Endodermal cell (in vitro differentiated cells): ENCODE data around the gene PDIA4. TPM values are rescaled to one million over a fixed set of nuclear protein-coding genes. Genes with fewer than 3 reads are reported as not detected.

Source experiments
- DNase-seq: peaks from one replicate; pipeline ENCODE4 v3.0.0-alpha.2; 2017
- H3K27ac ChIP-seq: 2 replicates; pipeline ENCODE4 v1.5.1; 2013; ENCODE audit warnings: mild to moderate bottlenecking, low read depth, low read length, moderate library complexity
- H3K27me3 ChIP-seq: 2 replicates; pipeline ENCODE4 v1.6.1; 2013; ENCODE audit warnings: mild to moderate bottlenecking, low read length, moderate library complexity; ENCODE audit not compliant: insufficient read depth, control insufficient read depth, poor library complexity, severe bottlenecking
- H3K36me3 ChIP-seq: 2 replicates; pipeline ENCODE4 v1.7.0; 2013; ENCODE audit warnings: mild to moderate bottlenecking, low read length, moderate library complexity; ENCODE audit not compliant: control insufficient read depth, insufficient read depth
- H3K4me1 ChIP-seq: one replicate; pipeline ENCODE4 v1.7.0; 2013; ENCODE audit warnings: low read length; ENCODE audit not compliant: control insufficient read depth, insufficient read depth
- H3K4me3 ChIP-seq: 2 replicates; pipeline ENCODE4 v1.5.1; 2013; ENCODE audit warnings: mild to moderate bottlenecking, low read length, moderate library complexity
- H3K9ac ChIP-seq: 2 replicates; pipeline ENCODE4 v1.6.1; 2013; ENCODE audit warnings: mild to moderate bottlenecking, low read length, moderate library complexity; ENCODE audit not compliant: poor library complexity, severe bottlenecking; ENCODE audit errors: extremely low read depth
- H3K9me3 ChIP-seq: 2 replicates; pipeline ENCODE4 v1.6.1; 2013; ENCODE audit warnings: mild to moderate bottlenecking, low read length, moderate library complexity; ENCODE audit not compliant: control insufficient read depth
- H3K27ac Mint-ChIP-seq: 2 replicates; pipeline ENCODE4 v1.8.0; 2020; ENCODE audit warnings: mixed read lengths
- H3K27me3 Mint-ChIP-seq: 2 replicates; pipeline ENCODE4 v1.8.0; 2021; ENCODE audit warnings: mild to moderate bottlenecking, mixed read lengths; ENCODE audit not compliant: insufficient read depth
- H3K36me3 Mint-ChIP-seq: 2 replicates; pipeline ENCODE4 v1.8.0; 2020; ENCODE audit warnings: low read depth, mixed read lengths
- H3K4me1 Mint-ChIP-seq: 2 replicates; pipeline ENCODE4 v1.8.0; 2020; ENCODE audit warnings: mixed read lengths
- H3K4me3 Mint-ChIP-seq: 2 replicates; pipeline ENCODE4 v1.8.0; 2020; ENCODE audit warnings: mild to moderate bottlenecking, moderate library complexity, mixed read lengths
- H3K9me3 Mint-ChIP-seq: 2 replicates; pipeline ENCODE4 v1.8.0; 2020; ENCODE audit warnings: mild to moderate bottlenecking, mixed read lengths
- WGBS, 2 experiments: methylation state at CpG; one replicate each; pipeline versions ENCODE4 v1.1.5 to v1.1.7; 2013; ENCODE audit warnings: missing lambda C conversion rate in 2 of 2, mixed read lengths in 1 of 2; ENCODE audit not compliant: insufficient coverage in 1 of 2, insufficient read length in 1 of 2; 5-methylcytosine and 5-hydroxymethylcytosine counted together
- total RNA-seq, 2 donors: library from RNA; stranded (reverse); fragmentation: NEBNext Ultra II Directional in 1 of 2; extraction: Animal tissue kit (Norgen Biotek cat#: 25700) in 1 of 2; gene quantifications; 2 replicates in 1 of 2; 3 replicates in 1 of 2; pipeline ENCODE4 v1.2.1, GENCODE V29; 2021
- TF ChIP-seq, protein P1 (sequence below): fragments of 200-600 bp; sonication (generic); conservative IDR thresholded peaks from 2 replicates; pipeline ENCODE4 v1.5.0; 2021; ENCODE audit warnings: antibody characterized with exemption, mild to moderate bottlenecking

PDIA4 gene
- total RNA-seq, 2 donors from 2014 or later = 369 to 402 TPM

DNA sequence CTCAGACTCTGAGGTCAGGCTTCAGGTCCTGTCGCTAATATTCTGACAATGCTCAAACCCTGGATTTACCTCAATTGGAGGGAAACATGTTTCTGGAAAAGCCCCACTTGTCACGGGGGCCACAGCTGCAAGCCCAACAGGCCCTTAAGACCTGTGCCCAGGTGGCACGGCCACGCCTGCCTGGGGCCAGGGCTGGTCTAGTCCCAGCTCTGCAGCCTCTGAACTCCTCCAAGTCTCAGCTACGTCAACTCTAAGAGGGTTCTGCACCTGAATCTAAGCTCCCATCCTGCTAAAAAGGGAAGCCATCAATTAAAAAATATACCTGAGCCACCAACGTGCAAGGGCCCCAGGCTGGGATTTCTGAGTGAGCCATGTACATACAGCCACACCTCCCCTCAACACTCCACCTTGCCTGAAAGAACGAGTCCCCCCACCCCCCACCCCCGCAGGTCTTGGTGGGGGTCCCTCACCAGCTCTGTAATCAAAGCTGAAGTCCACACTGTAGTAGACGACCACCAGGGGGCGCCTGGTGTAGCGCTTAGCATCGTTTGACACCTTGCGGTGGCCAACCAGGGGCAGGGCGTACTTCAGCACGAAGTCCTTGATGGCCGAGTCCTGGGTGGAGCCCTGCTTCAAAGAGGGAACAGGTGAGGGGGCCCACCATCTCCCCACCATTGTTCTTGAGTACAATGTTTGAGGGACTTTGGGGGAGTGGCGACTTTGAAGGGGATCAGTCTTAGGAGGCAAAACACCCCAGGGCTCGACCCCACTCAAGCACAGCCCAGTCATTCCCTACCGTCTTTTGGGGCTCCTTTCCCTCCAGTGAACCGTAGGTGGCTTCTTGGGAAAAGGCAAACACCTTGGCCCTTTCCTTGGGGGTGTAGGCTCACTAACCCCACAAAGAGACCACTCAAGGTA is 22.6 kb downstream of the PDIA4 start:
- Histone ChIP-seq H3K9me3 (no peaks in the 10 kb centered on the region), H3K27ac (no peak overlapping the region), H3K36me3 (peaks cover 92% of the 10 kb centered on the region), H3K4me3 (no peak overlapping the region), H3K4me1 (no peaks in the 10 kb centered on the region), H3K27me3 (no peaks in the 10 kb centered on the region), H3K9ac (no peak overlapping the region)
- Mint-ChIP-seq H3K27me3 (no peaks in the 10 kb centered on the region), H3K4me1 (no peaks in the 10 kb centered on the region), H3K27ac (no peak overlapping the region), H3K36me3 (peaks cover 85% of the 10 kb centered on the region), H3K9me3 (no peaks in the 10 kb centered on the region), H3K4me3 (no peak overlapping the region)
- TF ChIP-seq, protein P1, sequence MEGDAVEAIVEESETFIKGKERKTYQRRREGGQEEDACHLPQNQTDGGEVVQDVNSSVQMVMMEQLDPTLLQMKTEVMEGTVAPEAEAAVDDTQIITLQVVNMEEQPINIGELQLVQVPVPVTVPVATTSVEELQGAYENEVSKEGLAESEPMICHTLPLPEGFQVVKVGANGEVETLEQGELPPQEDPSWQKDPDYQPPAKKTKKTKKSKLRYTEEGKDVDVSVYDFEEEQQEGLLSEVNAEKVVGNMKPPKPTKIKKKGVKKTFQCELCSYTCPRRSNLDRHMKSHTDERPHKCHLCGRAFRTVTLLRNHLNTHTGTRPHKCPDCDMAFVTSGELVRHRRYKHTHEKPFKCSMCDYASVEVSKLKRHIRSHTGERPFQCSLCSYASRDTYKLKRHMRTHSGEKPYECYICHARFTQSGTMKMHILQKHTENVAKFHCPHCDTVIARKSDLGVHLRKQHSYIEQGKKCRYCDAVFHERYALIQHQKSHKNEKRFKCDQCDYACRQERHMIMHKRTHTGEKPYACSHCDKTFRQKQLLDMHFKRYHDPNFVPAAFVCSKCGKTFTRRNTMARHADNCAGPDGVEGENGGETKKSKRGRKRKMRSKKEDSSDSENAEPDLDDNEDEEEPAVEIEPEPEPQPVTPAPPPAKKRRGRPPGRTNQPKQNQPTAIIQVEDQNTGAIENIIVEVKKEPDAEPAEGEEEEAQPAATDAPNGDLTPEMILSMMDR = peak; percentile 95
- 75 to 98% methylated on average over 7 to 20 of the region's 20 CpGs for WGBS, 2 experiments
- peak; percentile 93 for DNase-seq

DNA sequence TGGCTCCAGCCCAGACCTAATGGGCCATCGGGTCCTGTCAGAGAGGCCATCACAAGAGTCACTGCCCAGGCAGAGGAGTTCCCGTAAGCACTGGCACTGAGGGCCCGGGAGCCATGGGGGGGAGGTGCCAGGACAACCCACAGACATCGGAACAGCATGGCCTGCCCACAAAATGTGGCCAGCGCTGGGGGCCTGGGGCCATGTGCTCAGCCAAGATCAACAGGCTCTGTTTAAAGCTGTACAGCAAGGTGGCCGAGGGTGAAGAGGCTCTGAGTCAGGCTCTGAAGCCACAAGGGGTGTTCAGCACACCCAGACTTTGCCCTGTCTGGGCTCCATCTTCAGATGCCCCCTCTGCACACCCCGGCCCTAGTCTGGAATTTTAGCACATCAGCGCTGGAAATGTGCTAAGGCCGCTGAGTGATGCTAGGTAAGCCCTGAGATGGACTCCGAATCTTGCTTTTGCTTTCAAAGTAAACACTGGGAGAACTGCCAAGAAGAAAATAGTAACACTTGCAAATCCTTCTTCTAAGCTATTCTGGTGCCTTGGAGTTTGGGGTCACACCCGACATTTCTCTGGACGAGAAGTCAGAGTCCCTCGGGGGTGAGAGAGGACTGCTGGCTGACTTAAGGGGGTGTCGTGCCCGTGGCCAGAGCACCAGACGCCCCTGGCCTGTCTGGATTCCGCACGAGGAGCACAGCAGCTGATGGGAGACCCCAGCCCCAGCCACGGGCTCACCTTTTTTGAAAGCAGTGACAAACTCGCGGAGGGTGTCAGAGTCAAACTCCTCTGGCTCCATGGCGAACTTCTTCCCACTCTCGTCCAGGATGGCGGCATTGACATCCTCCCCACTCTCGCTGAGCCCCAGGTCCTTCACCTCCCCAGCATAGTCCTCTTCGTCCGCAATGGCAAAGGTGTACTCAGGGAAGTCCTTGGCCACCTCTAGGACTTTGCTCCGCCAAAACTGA is 23.6 kb downstream of the PDIA4 start:
- 96% methylated on average over 24 to 28 of the region's 28 CpGs for WGBS, 2 experiments
- H3K4me1 Mint-ChIP-seq = no peaks in the 10 kb centered on the region
- no peaks in the 10 kb centered on the region for H3K9me3 Mint-ChIP-seq

More for the DNA sequence above, 23.6 kb downstream of the PDIA4 start:
- no peak overlapping the region for H3K27ac ChIP-seq
- TF ChIP-seq, protein P1 = no peak
- no peaks in the 10 kb centered on the region for H3K4me1 ChIP-seq
- peaks cover 81% of the 10 kb centered on the region for H3K36me3 Mint-ChIP-seq
- H3K27ac Mint-ChIP-seq = no peak overlapping the region
- no peaks in the 10 kb centered on the region for H3K27me3 Mint-ChIP-seq
- H3K27me3 ChIP-seq = no peaks in the 10 kb centered on the region
- no peak overlapping the region for H3K4me3 Mint-ChIP-seq
- no peak for DNase-seq
- no peak overlapping the region for H3K9ac ChIP-seq
- peaks cover 91% of the 10 kb centered on the region for H3K36me3 ChIP-seq
- no peak overlapping the region for H3K4me3 ChIP-seq
- H3K9me3 ChIP-seq = no peaks in the 10 kb centered on the region
